ENCODE data around the gene PHETA1.

- TF ChIP-seq CTCF (IDR thresholded peaks at IDR 0.05): no peak
- TF ChIP-seq POLR2A (IDR thresholded peaks at IDR 0.05): no peak
Measured at GRCh38 chr12:111413442-111414086, 44.7 kb upstream of the PHETA1 start.

Data from uterus (tissue), 2 donors.